GM12878 (cell line): ENCODE data around the gene GGPS1. TPM values are rescaled to one million over a fixed set of nuclear protein-coding genes. Genes with fewer than 3 reads are reported as not detected.

ENCODE experiments used
- ATAC-seq: fragments of 200-7000 bp; cut with Tn5 transposase; 3 replicates; pipeline ENCODE4 v1.9.1; 2020; ENCODE audit warnings: mild to moderate bottlenecking, moderate library complexity
- BruUV-seq: library from RNA; stranded (reverse); fragments of 400-500 nt; replicated peaks from 2 replicates; lab custom pipeline; 2021; lab: Mats Ljungman, UMichigan
- CTCF ChIA-PET: fragments of 300-600 bp; sonication (Branson Sonifier 250); formaldehyde crosslinking; extraction: SDS; loops from one replicate; lab custom pipeline; 2021; ENCODE audit warnings: inconsistent platforms; lab: Yijun Ruan, JAX
- POLR2A ChIA-PET: fragments of 350-600 bp; formaldehyde crosslinking; extraction: SDS; loops from one replicate; lab custom pipeline; 2021; ENCODE audit warnings: inconsistent platforms; lab: Charles Lee
- RAD21 ChIA-PET: fragments of 300-600 bp; sonication (Branson Sonifier 250); formaldehyde crosslinking; loops from one replicate; lab custom pipeline; 2023; ENCODE audit warnings: antibody characterized with exemption; ENCODE audit not compliant: unreplicated experiment; lab: Charles Lee
- SMC1A ChIA-PET: fragments of 300-600 bp; sonication (Branson Sonifier 250); formaldehyde crosslinking; loops from one replicate; lab custom pipeline; 2023; ENCODE audit not compliant: unreplicated experiment, uncharacterized antibody; lab: Charles Lee
- DNase-seq: peaks from one replicate; pipeline ENCODE4 v3.0.0-alpha.2; 2011; ENCODE audit warnings: low read depth, low spot score
- FAIRE-seq: peaks from 3 replicates; lab custom pipeline; 2011; peaks lifted over from hg19 to GRCh38; lab: Jason Lieb, UNC
- H2AFZ ChIP-seq: 2 replicates; pipeline ENCODE4 v1.6.0; 2011; ENCODE audit warnings: low read depth, low read length, control low read depth; ENCODE audit not compliant: control insufficient read depth
- H3K27ac ChIP-seq: 2 replicates; pipeline ENCODE4 v1.5.1; 2011; ENCODE audit warnings: control low read depth; ENCODE audit not compliant: control insufficient read depth, insufficient read depth
- H3K27me3 ChIP-seq, 2 experiments: replicated peaks in 1 of 2; 2 replicates each; pipeline versions ENCODE4 v1.6.0 to v1.6.1; 2011; ENCODE audit warnings: low read length in 1 of 2; ENCODE audit not compliant: control insufficient read depth in 2 of 2, insufficient read depth in 2 of 2
- H3K36me3 ChIP-seq, 2 experiments: 2 replicates each; pipeline ENCODE4 v1.5.1; 2011; ENCODE audit warnings: low read length in 1 of 2; ENCODE audit not compliant: control insufficient read depth in 2 of 2, insufficient read depth in 2 of 2
- H3K4me1 ChIP-seq: 2 replicates; pipeline ENCODE4 v1.6.1; 2011; ENCODE audit warnings: mild to moderate bottlenecking, low read length, moderate library complexity, mixed read lengths; ENCODE audit not compliant: control insufficient read depth, insufficient read depth
- H3K4me2 ChIP-seq: 2 replicates; pipeline ENCODE4 v1.6.0; 2011; ENCODE audit warnings: control low read depth; ENCODE audit not compliant: control insufficient read depth, insufficient read depth
- H3K4me3 ChIP-seq: fragments of 200-600 bp; sonication (generic); 2 replicates; pipeline ENCODE4 v1.5.1; 2016
- H3K79me2 ChIP-seq: 2 replicates; pipeline ENCODE4 v1.6.0; 2011; ENCODE audit warnings: low read length; ENCODE audit not compliant: control insufficient read depth, insufficient read depth
- H3K9ac ChIP-seq: 2 replicates; pipeline ENCODE4 v1.8.0; 2011; ENCODE audit warnings: low read length, control low read depth, mixed read lengths; ENCODE audit not compliant: control insufficient read depth, insufficient read depth
- H3K9me3 ChIP-seq: replicated peaks from 3 replicates; pipeline ENCODE4 v1.5.1; 2011; ENCODE audit warnings: mild to moderate bottlenecking, low read length; ENCODE audit not compliant: control insufficient read depth, insufficient read depth
- H4K20me1 ChIP-seq: 2 replicates; pipeline ENCODE4 v1.6.0; 2011; ENCODE audit not compliant: control insufficient read depth, insufficient read depth
- ASH2L ChIP-seq: fragments of 300-600, 200-600 bp; sonication (generic); IDR thresholded peaks from 2 replicates; pipeline ENCODE4 v1.6.1; 2017; ENCODE audit warnings: low read depth, mild to moderate bottlenecking, borderline replicate concordance
- BCL11A ChIP-seq: IDR thresholded peaks from 2 replicates; pipeline ENCODE4 v1.6.1; 2011; ENCODE audit warnings: low read depth, low read length
- CBX3 ChIP-seq: fragments of 200-600 bp; sonication (generic); IDR thresholded peaks from 2 replicates; pipeline ENCODE4 v1.6.1; 2016; ENCODE audit warnings: low read depth, borderline replicate concordance
- CTCF ChIP-seq, 3 experiments: IDR thresholded peaks in 2 of 3; conservative IDR thresholded peaks in 1 of 3; 2 replicates each; pipeline ENCODE4 v1.5.1; 2011; ENCODE audit warnings: low read depth in 3 of 3, low read length in 3 of 3, mild to moderate bottlenecking in 3 of 3, control low read depth in 2 of 3, moderate library complexity in 2 of 3, inconsistent platforms in 1 of 3, mixed read lengths in 1 of 3; ENCODE audit not compliant: control insufficient read depth in 2 of 3, insufficient read depth in 1 of 3; ENCODE audit errors: extremely low read depth in 1 of 3
- GATAD2B ChIP-seq: fragments of 450-650 bp; conservative IDR thresholded peaks from 2 replicates; pipeline ENCODE4 v1.6.1; 2017; ENCODE audit warnings: low read depth, mild to moderate bottlenecking, moderate library complexity
- HDAC2 ChIP-seq: fragments of 200-600 bp; sonication (generic); IDR thresholded peaks from 2 replicates; pipeline ENCODE4 v1.6.1; 2017
- HSF1 ChIP-seq: fragments of 150-350 bp; IDR thresholded peaks from 2 replicates; pipeline ENCODE4 v1.6.1; 2014; ENCODE audit warnings: mild to moderate bottlenecking, low read depth, low read length
- IRF4 ChIP-seq: IDR thresholded peaks from 2 replicates; pipeline ENCODE4 v1.6.1; 2011; ENCODE audit warnings: low read depth, low read length
- KDM1A ChIP-seq: fragments of 200-600 bp; sonication (generic); IDR thresholded peaks from 2 replicates; pipeline ENCODE4 v1.6.1; 2016; ENCODE audit warnings: borderline replicate concordance
- MLLT1 ChIP-seq: fragments of 450-650 bp; IDR thresholded peaks from 2 replicates; pipeline ENCODE4 v1.6.1; 2016; ENCODE audit warnings: mild to moderate bottlenecking
- MTA3 ChIP-seq: IDR thresholded peaks from 2 replicates; pipeline ENCODE4 v1.6.1; 2012; ENCODE audit warnings: low read length, inconsistent platforms, borderline replicate concordance
- NR2F1 ChIP-seq: fragments of 450-650 bp; conservative IDR thresholded peaks from 2 replicates; pipeline ENCODE4 v1.6.1; 2017; ENCODE audit warnings: mild to moderate bottlenecking
- RBBP5 ChIP-seq: fragments of 200-600 bp; sonication (generic); conservative IDR thresholded peaks from 2 replicates; pipeline ENCODE4 v1.6.1; 2016
- SP1 ChIP-seq: IDR thresholded peaks from one replicate; pipeline ENCODE4 v1.6.1; 2011; ENCODE audit warnings: low read depth, low read length
- SUPT20H ChIP-seq: IDR thresholded peaks from 2 replicates; pipeline ENCODE4 v1.6.1; 2011; ENCODE audit warnings: low read depth, mild to moderate bottlenecking, low read length, moderate library complexity, borderline replicate concordance; ENCODE audit not compliant: control insufficient read depth
- YY1 ChIP-seq: IDR thresholded peaks from 2 replicates; pipeline ENCODE4 v1.6.1; 2011; ENCODE audit warnings: low read depth, mild to moderate bottlenecking, low read length
- ZNF384 ChIP-seq: IDR thresholded peaks from 2 replicates; pipeline ENCODE4 v1.6.1; 2012; ENCODE audit warnings: low read depth, mild to moderate bottlenecking, low read length, improper control_type of control experiment, borderline replicate concordance
- WGBS: methylation state at CpG from one replicate; pipeline ENCODE4 v1.1.6; 2016; ENCODE audit warnings: low lambda C conversion rate; ENCODE audit not compliant: insufficient replicate concordance, insufficient coverage; ENCODE audit errors: missing lambda C conversion rate; 5-methylcytosine and 5-hydroxymethylcytosine counted together
- in situ Hi-C: fragments of 300-500 bp; cut with MboI; formaldehyde crosslinking; loops from 9 replicates; pipeline ENCODE4 v1.14.3; 2018; ENCODE audit warnings: mixed read lengths
- intact Hi-C: fragments of 100-400 bp; cut with micrococcal nuclease; formaldehyde crosslinking; loops from one replicate; pipeline ENCODE4 v1.14.2; 2022; ENCODE audit not compliant: unreplicated experiment
- polyA plus RNA-seq, 11 experiments: library from polyadenylated mRNA; depleted of rRNA in 4 of 11; unstranded in 6 of 11; stranded (reverse) in 5 of 11; fragments of >200 nt; fragmentation: Nextera tagmentation in 4 of 11; fragmentation: Illumina TruSeq in 1 of 11; extraction: Ambion mirVana in 4 of 11; extraction: Trizol in 1 of 11; gene quantifications; 1 replicate in 1 of 11; 2 replicates in 10 of 11; pipeline versions ENCODE4 v1.2.1 to v1.2.3, GENCODE V29; 2011 to 2016; ENCODE audit warnings: inconsistent platforms in 2 of 11, missing spikeins in 2 of 11, low read depth in 1 of 11
- total RNA-seq, 4 experiments: library from RNA; depleted of rRNA in 3 of 4; stranded (reverse); fragments of >200 nt in 3 of 4; fragmentation: Illumina TruSeq in 1 of 4; extraction: Trizol in 1 of 4; gene quantifications; 2 replicates each; pipeline versions ENCODE4 v1.2.1 to v1.2.3, GENCODE V29; 2013 to 2021

GGPS1 gene
- total and polyA plus RNA-seq, 10 of the 15 experiments (the other 5 are each of a cell fraction or from before 2014, with no cell fraction given), result 15.1 to 36.0 (median 25.3) TPM

GRCh38 chr1:235307158-235308124, 20.9 kb upstream of the GGPS1 start:
- intact Hi-C loops, result no loop called here
- RAD21 ChIA-PET, result interaction anchor here (0.7 kb wide), 2 partner anchors 23 to 84 kb away, joined by 3 read pairs; no protein-coding TSS in a partner anchor
- POLR2A ChIA-PET, result interaction anchor here (0.6 to 1.0 kb wide), 3 partner anchors 11 to 182 kb away, joined by 4 to 5 read pairs (median 5); no protein-coding TSS in a partner anchor
- in situ Hi-C loops, result no loop called here
- H4K20me1 ChIP-seq, result peaks cover 6% of the 10 kb centered on the region; the same call in 1 of the 2 replicates
- H3K27me3 ChIP-seq, result no peaks in the 10 kb centered on the region
- H3K27ac ChIP-seq, result no peak overlapping the region
- SMC1A ChIA-PET, result interaction anchor here (0.9 to 1.2 kb wide), 2 partner anchors 17 to 24 kb away, joined by 3 read pairs; no protein-coding TSS in a partner anchor
- no peak overlapping the region for H3K4me3 ChIP-seq
- no peak for FAIRE-seq
- 90% methylated on average over 7 of the region's 7 CpGs for WGBS
- H3K79me2 ChIP-seq, result peaks cover 55% of the 10 kb centered on the region
- no peak for DNase-seq
- no peak overlapping the region for H3K4me2 ChIP-seq
- H3K9ac ChIP-seq, result no peak overlapping the region
- H3K36me3 ChIP-seq, result no peaks in the 10 kb centered on the region; a peak in 1 of 4 replicates
- CTCF ChIA-PET, result interaction anchor here (0.6 to 1.6 kb wide), 7 partner anchors 8 to 144 kb away, joined by 3 to 6 read pairs (median 3); no protein-coding TSS in a partner anchor
- no peak for ATAC-seq
- H3K4me1 ChIP-seq, result no peaks in the 10 kb centered on the region
- BruUV-seq, result TSS peak; percentile 55
- no peaks in the 10 kb centered on the region for H3K9me3 ChIP-seq
- H2AFZ ChIP-seq, result no peak overlapping the region
- no peak for TF ChIP-seq IRF4
- TF ChIP-seq BCL11A, result no peak
- no peak for TF ChIP-seq MTA3
- TF ChIP-seq HSF1, result no peak
- no peak for TF ChIP-seq MLLT1
- TF ChIP-seq NR2F1, result no peak
- no peak for TF ChIP-seq HDAC2
- no peak for TF ChIP-seq GATAD2B
- TF ChIP-seq ASH2L, result no peak
- TF ChIP-seq CBX3, result no peak
- no peak for TF ChIP-seq ZNF384
- no peak for TF ChIP-seq SUPT20H
- no peak for TF ChIP-seq CTCF (IDR thresholded peaks at IDR 0.05 in 2 of 3, conservative IDR thresholded peaks at IDR 0.05 in 1 of 3; ENCODE audit: control insufficient read depth in 2 of 3, extremely low read depth in 1 of 3, insufficient read depth in 1 of 3, low read depth in 3 of 3, low read length in 3 of 3)
- no peak for TF ChIP-seq KDM1A
- TF ChIP-seq RBBP5, result no peak
- no peak for TF ChIP-seq YY1
- no peak for TF ChIP-seq SP1
